Measurements from ENCODE around the gene PALLD. TPM values are rescaled to one million over a fixed set of nuclear protein-coding genes. Genes with fewer than 3 reads are reported as not detected.

The PALLD gene
- total RNA-seq, 2 donors from 2014 or later: 705 to 752 TPM

- Histone ChIP-seq H3K36me3 (peaks cover 65% of the 10 kb centered on the region), H3K27me3 (replicated peaks; ENCODE audit: insufficient read depth) (no peaks in the 10 kb centered on the region), H3K27ac (no peak overlapping the region), H3K9me3 (no peaks in the 10 kb centered on the region), H3K4me3 (no peak overlapping the region), H3K4me1 (ENCODE audit: control insufficient read depth in 1 of 2, low read depth in 2 of 2) (peaks cover 0 to 12% of the 10 kb centered on the region in 2 donors)
- DNase-seq (ENCODE audit: low spot score) (no peak), ATAC-seq (ENCODE audit: insufficient number of reproducible peaks, low FRiP score, low read depth) (no peak)
- no peak for TF ChIP-seq CTCF (IDR thresholded peaks at IDR 0.05)
Observed at GRCh38 chr4:168924667-168925066, 427.8 kb downstream of the PALLD start.

DNA sequence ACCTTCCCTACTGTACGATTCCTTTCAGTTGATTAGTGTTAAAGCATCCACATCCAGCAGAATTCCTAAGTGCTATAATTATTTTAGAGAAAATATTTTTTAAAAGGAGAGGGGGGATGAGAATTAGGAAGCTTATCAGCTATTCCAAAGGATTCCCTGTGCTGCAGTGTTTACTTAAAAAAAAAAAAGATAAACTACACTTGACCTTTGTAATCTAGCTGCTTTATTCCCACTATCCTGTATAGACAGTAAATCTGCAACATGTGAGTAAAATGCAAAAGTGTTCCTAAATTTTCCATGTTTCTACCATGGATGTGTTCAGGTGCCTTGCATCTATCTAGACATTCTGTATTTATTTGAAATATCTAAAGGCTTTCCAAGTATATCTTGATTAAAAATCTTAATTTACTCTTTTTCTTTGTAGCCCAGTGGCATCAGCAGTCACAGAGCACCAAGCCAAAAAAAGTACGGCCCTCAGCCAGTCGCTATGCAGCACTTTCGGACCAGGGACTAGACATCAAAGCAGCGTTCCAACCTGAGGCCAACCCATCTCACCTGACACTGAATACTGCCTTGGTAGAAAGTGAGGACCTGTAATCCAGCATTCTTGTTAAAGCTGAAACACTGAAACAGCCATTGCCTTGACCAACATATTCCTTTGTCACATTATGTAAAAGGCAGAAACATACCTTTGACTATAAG lies 429.1 kb downstream of the PALLD start:
- Histone ChIP-seq H3K27ac (no peak overlapping the region), H3K4me3 (no peak overlapping the region), H3K36me3 (peaks cover 66% of the 10 kb centered on the region), H3K9me3 (no peaks in the 10 kb centered on the region), H3K4me1 (ENCODE audit: control insufficient read depth in 1 of 2, low read depth in 2 of 2) (peaks cover 0 to 7% of the 10 kb centered on the region in 2 donors), H3K27me3 (replicated peaks; ENCODE audit: insufficient read depth) (no peaks in the 10 kb centered on the region)
- no peak for TF ChIP-seq CTCF (IDR thresholded peaks at IDR 0.05)
- ATAC-seq (ENCODE audit: insufficient number of reproducible peaks, low FRiP score, low read depth) (no peak), DNase-seq (ENCODE audit: low spot score) (no peak)

DNA sequence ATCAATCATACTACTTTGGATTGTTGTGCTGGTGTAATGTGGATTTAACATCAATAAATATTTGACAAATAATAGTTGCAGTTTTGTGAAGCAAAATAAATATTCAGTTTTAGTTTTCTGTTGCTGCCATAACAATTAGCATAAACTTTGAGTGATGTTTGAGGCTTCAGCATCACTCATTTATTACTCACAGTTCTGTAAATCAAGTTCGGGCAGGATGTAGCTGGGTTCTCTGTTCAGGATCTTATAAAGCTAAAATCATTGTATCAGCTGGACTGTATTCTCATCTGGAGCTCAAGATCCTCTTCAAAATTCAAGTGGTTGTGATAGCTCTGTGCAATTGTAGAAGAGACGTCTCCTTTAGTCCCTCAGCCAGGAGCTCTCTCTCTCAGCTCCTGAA lies 431.5 kb downstream of the PALLD start:
- no peak overlapping the region for H3K4me3 ChIP-seq
- peaks cover 52% of the 10 kb centered on the region for H3K36me3 ChIP-seq
- ATAC-seq (ENCODE audit: insufficient number of reproducible peaks, low FRiP score, low read depth) (no peak), DNase-seq (ENCODE audit: low spot score) (no peak)
- H3K27ac ChIP-seq: no peak overlapping the region
- H3K9me3 ChIP-seq: peaks cover 22% of the 10 kb centered on the region
- H3K27me3 ChIP-seq (replicated peaks; ENCODE audit: insufficient read depth): no peaks in the 10 kb centered on the region
- TF ChIP-seq CTCF (IDR thresholded peaks at IDR 0.05): no peak
- H3K4me1 ChIP-seq (ENCODE audit: control insufficient read depth in 1 of 2, low read depth in 2 of 2): no peaks in the 10 kb centered on the region

GRCh38 chr4:168928875-168929274 lies 432.0 kb downstream of the PALLD start:
- DNase-seq (ENCODE audit: low spot score): no peak
- H3K4me3 ChIP-seq: no peak overlapping the region
- no peaks in the 10 kb centered on the region for H3K27me3 ChIP-seq (replicated peaks; ENCODE audit: insufficient read depth)
- peaks cover 52% of the 10 kb centered on the region for H3K36me3 ChIP-seq
- no peaks in the 10 kb centered on the region for H3K4me1 ChIP-seq (ENCODE audit: control insufficient read depth in 1 of 2, low read depth in 2 of 2)
- TF ChIP-seq CTCF (IDR thresholded peaks at IDR 0.05): no peak
- ATAC-seq (ENCODE audit: insufficient number of reproducible peaks, low FRiP score, low read depth): no peak
- no peak overlapping the region for H3K27ac ChIP-seq
- peaks cover 25% of the 10 kb centered on the region for H3K9me3 ChIP-seq

DNA sequence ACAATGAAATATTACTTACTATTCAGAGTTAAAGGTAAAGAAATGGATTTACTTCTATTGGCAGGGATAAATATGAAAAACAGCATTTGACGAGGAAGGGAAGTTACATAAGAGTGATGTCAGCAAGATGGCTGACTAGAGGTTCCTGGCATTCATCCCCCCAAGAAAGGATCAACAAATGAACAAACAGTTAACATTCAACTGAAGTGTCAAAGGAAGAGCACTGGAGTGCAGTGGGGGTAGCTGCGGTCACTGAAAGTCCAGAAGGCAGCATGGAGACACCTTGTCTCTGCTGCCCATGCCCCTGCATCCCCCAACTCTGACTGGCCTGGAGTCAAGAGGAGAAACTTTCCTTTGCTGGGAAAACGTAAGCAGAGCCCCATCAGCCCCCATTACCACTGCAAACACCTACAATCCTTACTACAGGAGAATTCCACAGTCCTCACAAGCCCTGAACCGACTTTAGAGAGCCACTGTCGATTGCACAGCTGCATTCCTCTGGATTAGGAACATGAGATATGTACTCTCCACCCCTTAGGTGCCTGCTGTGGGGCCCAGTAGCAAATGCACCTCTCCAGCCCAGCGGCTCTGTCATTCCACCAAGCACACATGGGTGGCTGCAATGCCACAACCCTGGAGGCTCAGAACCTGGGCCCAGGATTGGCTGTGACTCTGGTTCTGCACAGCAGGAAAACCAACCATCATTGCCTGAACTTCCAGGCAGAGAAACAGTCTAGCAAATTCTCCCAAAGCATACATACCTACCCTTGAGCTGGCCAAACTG lies 433.8 kb downstream of the PALLD start:
- no peak for TF ChIP-seq CTCF (IDR thresholded peaks at IDR 0.05)
- DNase-seq (ENCODE audit: low spot score) (no peak), ATAC-seq (ENCODE audit: insufficient number of reproducible peaks, low FRiP score, low read depth) (no peak)
- peaks cover 28% of the 10 kb centered on the region for H3K9me3 ChIP-seq
- no peak overlapping the region for H3K4me3 ChIP-seq
- no peaks in the 10 kb centered on the region for H3K27me3 ChIP-seq (replicated peaks; ENCODE audit: insufficient read depth)
- H3K4me1 ChIP-seq (ENCODE audit: control insufficient read depth in 1 of 2, low read depth in 2 of 2): no peaks in the 10 kb centered on the region
- H3K27ac ChIP-seq: no peak overlapping the region
- peaks cover 38% of the 10 kb centered on the region for H3K36me3 ChIP-seq
